Tibial nerve (tissue), 4 donors: ENCODE measurements around the gene HDDC3.

ENCODE experiments used
- CTCF ChIP-seq, 5 experiments: fragments of 200-600 bp in 3 of 5; fragments of 450-650 bp in 2 of 5; sonication (generic) in 3 of 5; IDR thresholded peaks; one replicate each; pipeline ENCODE4 v1.5.1; 2016 to 2019; ENCODE audit warnings: antibody characterized with exemption in 5 of 5, mild to moderate bottlenecking in 3 of 5, moderate library complexity in 2 of 5
- EP300 ChIP-seq, 2 donors: sonication (generic); formaldehyde crosslinking; IDR thresholded peaks; one replicate each; pipeline ENCODE4 v1.6.1; 2017; ENCODE audit warnings: antibody characterized with exemption in 2 of 2, mild to moderate bottlenecking in 1 of 2
- POLR2A ChIP-seq, 2 donors: fragments of 450-650 bp; IDR thresholded peaks; one replicate each; pipeline ENCODE4 v1.6.1; 2017; ENCODE audit warnings: antibody characterized with exemption in 2 of 2, mild to moderate bottlenecking in 2 of 2, moderate library complexity in 2 of 2

DNA sequence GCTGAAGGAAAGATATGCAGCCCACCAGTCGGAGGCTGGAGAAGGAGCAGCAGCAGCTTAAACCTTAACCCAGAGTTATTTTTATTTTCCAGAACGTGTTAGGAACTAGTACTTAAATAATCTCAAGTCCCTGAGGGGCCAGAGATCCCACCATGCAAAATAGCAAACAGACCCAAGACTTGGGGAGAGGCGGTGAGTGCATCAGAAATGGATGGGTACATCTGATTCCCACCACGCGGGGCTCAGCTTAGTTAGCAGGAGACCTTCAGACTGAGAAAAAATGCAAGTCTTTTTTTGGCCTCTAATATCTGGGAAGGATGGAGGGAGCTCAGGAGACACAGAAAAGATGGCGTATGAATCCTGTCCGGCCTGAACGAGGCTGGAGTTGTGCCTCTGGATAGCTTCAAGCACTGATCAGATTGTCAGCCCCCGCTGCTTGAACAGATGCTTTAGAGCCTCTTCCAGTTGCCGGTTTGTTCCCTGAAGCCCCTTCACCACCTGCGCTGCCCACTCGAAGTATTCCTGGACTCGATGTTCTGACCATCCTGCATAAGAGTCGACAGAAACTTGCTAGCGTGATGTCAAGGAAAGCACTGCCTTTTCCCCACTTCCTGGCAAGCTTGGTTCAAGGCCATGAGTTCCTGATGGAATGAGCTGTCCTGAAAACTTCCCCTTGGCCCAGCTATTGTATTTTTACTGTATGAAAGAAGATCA, 1.3 kb downstream of the HDDC3 start:
- TF ChIP-seq CTCF (IDR thresholded peaks at IDR 0.05): no peak
- TF ChIP-seq POLR2A (IDR thresholded peaks at IDR 0.05): no peak
- TF ChIP-seq EP300 (IDR thresholded peaks at IDR 0.05): no peak
